ENCODE data around the gene MT1H.

GRCh38 chr16:56716761-56717160 lies 47.1 kb downstream of the MT1H start:
- TF ChIP-seq POLR2A (IDR thresholded peaks at IDR 0.05) (no peak), CTCF (IDR thresholded peaks at IDR 0.05) (no peak)
